Thoracic aorta endothelial cell (primary cell): Measurements from ENCODE around the gene ANKMY2. TPM values are rescaled to one million over a fixed set of nuclear protein-coding genes. Genes with fewer than 3 reads are reported as not detected.

Experiments used
- total RNA-seq: library from RNA; depleted of rRNA; stranded (reverse); fragments of >200 nt; gene quantifications from 2 replicates; pipeline ENCODE4 v1.2.3, GENCODE V29; 2012

Gene ANKMY2
- total RNA-seq, result 9.8 and 12.5 TPM in 2 replicates

DNA sequence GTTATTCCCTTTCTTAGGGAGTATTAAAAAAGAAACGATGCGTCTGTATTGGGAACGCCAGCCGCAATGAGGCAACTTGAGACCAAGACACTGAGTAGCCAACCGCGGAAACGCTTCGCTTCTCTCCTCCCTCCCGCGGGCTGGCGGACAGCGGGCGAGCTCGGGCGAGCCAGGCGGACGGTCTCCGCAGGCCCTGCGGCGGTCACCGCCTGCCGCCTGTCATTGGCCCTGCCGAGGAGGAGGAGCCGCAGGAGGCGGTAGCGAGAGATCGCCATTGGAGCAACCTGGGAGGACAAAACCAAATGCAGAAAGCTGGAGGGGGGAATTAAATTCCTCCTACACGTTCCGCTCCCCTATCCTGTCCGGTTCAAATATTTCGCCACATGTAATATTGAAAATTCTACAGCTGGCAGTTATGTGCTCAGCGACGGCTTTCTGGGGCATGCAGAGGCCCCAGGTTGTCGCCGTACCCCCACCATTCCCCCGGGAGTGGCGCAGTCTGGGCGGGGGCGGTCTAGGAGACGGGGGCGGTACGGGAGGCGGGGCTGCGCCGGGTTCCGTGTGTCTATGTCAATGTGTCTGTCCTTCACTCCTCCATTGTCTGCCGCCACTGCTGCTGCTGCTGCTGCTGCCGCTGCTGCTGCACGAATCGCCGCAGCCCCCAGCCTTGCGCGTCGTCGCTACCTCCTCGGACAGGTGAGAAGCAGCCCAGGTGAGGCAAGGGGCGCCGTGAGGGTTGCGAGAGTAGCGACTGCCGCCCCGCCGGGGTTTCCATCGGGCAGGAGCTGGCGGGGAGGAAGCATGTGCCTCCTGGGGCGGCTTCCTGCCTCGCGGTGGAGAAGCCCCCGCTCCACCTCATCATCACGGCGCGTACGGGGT, at the start of gene ANKMY2, which contains the start of gene BZW2:
TSS of gene ANKMY2 (minus strand) at position 162 of the 879 bp plus-strand sequence. CDS start 181 bp downstream, outside the sequence.
TSS of gene BZW2 (plus strand) at position 589 of the 879 bp plus-strand sequence. CDS start 19,263 bp downstream, outside the sequence.

Other genes with a start within 250 kb of the ANKMY2 start
- 2.2 and 2.3 TPM in 2 replicates for gene CRPPA, start 224.2 kb downstream of the ANKMY2 start, total RNA-seq
- not detected in 2 replicates for gene SOSTDC1, start 180.0 kb downstream of the ANKMY2 start, total RNA-seq
- gene LRRC72, start 118.9 kb downstream of the ANKMY2 start, total RNA-seq, result not detected in 2 replicates
- gene BZW2, start 427 bp upstream of the ANKMY2 start, total RNA-seq, result 122 and 137 TPM in 2 replicates
- gene TSPAN13, start 108.0 kb upstream of the ANKMY2 start, total RNA-seq, result 25.4 and 37.9 TPM in 2 replicates
- not detected in 2 replicates for gene AGR2, start 159.2 kb upstream of the ANKMY2 start, total RNA-seq
- not detected in 2 replicates for gene AGR3, start 236.2 kb upstream of the ANKMY2 start, total RNA-seq